Loucy (cell line): ENCODE measurements around the gene TAP1.
"Not testable (repeated sequence)": the region's sequence is repeated elsewhere in the genome, so short reads cannot be mapped to it uniquely, and the experiment has no call there.

Experiments used
- H2AFZ ChIP-seq: fragments of 200-600 bp; sonication (generic); 2 replicates; pipeline ENCODE4 v1.6.0; 2016; ENCODE audit warnings: antibody characterized with exemption, mild to moderate bottlenecking, low read length, moderate library complexity
- H3F3A ChIP-seq: fragments of 200-600 bp; 2 replicates; pipeline ENCODE4 v1.6.0; 2016; ENCODE audit warnings: antibody characterized with exemption, low read depth, mild to moderate bottlenecking
- H3K27me3 ChIP-seq: fragments of 200-600 bp; sonication (generic); 2 replicates; pipeline ENCODE4 v1.6.1; 2014; ENCODE audit warnings: low read length, mild to moderate bottlenecking; ENCODE audit not compliant: insufficient read depth, poor library complexity, severe bottlenecking
- H3K36me3 ChIP-seq: fragments of 200-600 bp; sonication (generic); 2 replicates; pipeline ENCODE4 v1.6.1; 2016; ENCODE audit warnings: low read length; ENCODE audit not compliant: insufficient read depth
- H3K4me1 ChIP-seq: fragments of 200-600 bp; sonication (generic); 2 replicates; pipeline ENCODE4 v1.5.1; 2014; ENCODE audit warnings: low read length, mild to moderate bottlenecking; ENCODE audit not compliant: insufficient read depth, poor library complexity, severe bottlenecking
- H3K4me2 ChIP-seq: fragments of 200-600 bp; sonication (generic); 2 replicates; pipeline ENCODE4 v1.6.0; 2014; ENCODE audit warnings: antibody characterized with exemption, low read length, low read depth, mild to moderate bottlenecking; ENCODE audit not compliant: poor library complexity, severe bottlenecking
- H3K4me3 ChIP-seq: fragments of 200-600 bp; sonication (generic); 2 replicates; pipeline ENCODE4 v1.5.1; 2014; ENCODE audit warnings: low read length, mild to moderate bottlenecking, mixed read lengths; ENCODE audit not compliant: poor library complexity, severe bottlenecking
- H3K79me2 ChIP-seq: fragments of 200-600 bp; sonication (generic); 2 replicates; pipeline ENCODE4 v1.6.1; 2014; ENCODE audit warnings: low read length; ENCODE audit not compliant: insufficient read depth
- H3K9ac ChIP-seq: fragments of 200-600 bp; sonication (generic); 2 replicates; pipeline ENCODE4 v1.6.0; 2014; ENCODE audit warnings: mild to moderate bottlenecking, low read depth, low read length, moderate library complexity; ENCODE audit not compliant: poor library complexity, severe bottlenecking
- H3K9me2 ChIP-seq: fragments of 200-600 bp; sonication (generic); replicated peaks from 2 replicates; pipeline ENCODE4 v1.6.1; 2016; ENCODE audit warnings: low read depth, low read length, mixed read lengths
- H3K9me3 ChIP-seq: fragments of 200-600 bp; sonication (generic); 2 replicates; pipeline ENCODE4 v1.6.1; 2014; ENCODE audit warnings: mild to moderate bottlenecking, antibody characterized with exemption, low read length, low read depth; ENCODE audit not compliant: insufficient read depth
- H4K20me1 ChIP-seq: fragments of 200-600 bp; sonication (generic); 2 replicates; pipeline ENCODE4 v1.6.0; 2014; ENCODE audit warnings: antibody characterized with exemption, low read length, mild to moderate bottlenecking; ENCODE audit not compliant: insufficient read depth, poor library complexity, severe bottlenecking
- EZH2phosphoT487 ChIP-seq: fragments of 200-600 bp; IDR thresholded peaks from 2 replicates; pipeline ENCODE4 v1.6.1; 2018; ENCODE audit warnings: antibody characterized with exemption, mild to moderate bottlenecking, moderate library complexity, borderline replicate concordance
- TF ChIP-seq, protein P1 (sequence below): fragments of 200-600 bp; sonication (generic); conservative IDR thresholded peaks from 2 replicates; pipeline ENCODE4 v1.5.1; 2014; ENCODE audit warnings: mild to moderate bottlenecking, antibody characterized with exemption, low read length

Gene TAP1

DNA sequence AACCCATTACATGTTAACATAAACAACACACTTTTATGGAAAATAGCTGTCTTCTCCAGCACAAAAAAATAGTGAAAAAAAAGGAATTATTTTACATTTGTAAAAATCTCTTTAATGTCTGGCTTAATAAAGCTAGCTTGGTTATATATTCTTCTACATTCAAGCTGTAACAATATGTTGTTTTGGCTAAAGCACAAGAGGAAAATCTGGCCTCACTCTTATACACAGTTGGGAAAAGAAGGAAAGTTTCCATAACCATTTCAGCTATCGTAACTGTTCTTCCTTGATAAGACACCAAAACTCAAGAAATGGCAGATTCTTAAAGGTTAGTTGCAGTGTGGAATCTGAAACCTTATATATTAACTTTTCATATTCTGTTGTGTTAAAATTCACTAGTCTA lies 44.3 kb downstream of the TAP1 start:
- Histone ChIP-seq H3K9me2 (no peaks in the 10 kb centered on the region), H4K20me1 (no peaks in the 10 kb centered on the region), H3K9ac (no peak overlapping the region), H3K79me2 (no peaks in the 10 kb centered on the region), H3K4me3 (no peak overlapping the region), H3K4me2 (no peak overlapping the region), H3K4me1 (peaks cover 9% of the 10 kb centered on the region), H3F3A (no peaks in the 10 kb centered on the region), H2AFZ (no peak overlapping the region), H3K27me3 (peaks cover 8% of the 10 kb centered on the region), H3K36me3 (no peaks in the 10 kb centered on the region), H3K9me3 (no peaks in the 10 kb centered on the region)
- no peak for TF ChIP-seq EZH2phosphoT487
- TF ChIP-seq, protein P1, sequence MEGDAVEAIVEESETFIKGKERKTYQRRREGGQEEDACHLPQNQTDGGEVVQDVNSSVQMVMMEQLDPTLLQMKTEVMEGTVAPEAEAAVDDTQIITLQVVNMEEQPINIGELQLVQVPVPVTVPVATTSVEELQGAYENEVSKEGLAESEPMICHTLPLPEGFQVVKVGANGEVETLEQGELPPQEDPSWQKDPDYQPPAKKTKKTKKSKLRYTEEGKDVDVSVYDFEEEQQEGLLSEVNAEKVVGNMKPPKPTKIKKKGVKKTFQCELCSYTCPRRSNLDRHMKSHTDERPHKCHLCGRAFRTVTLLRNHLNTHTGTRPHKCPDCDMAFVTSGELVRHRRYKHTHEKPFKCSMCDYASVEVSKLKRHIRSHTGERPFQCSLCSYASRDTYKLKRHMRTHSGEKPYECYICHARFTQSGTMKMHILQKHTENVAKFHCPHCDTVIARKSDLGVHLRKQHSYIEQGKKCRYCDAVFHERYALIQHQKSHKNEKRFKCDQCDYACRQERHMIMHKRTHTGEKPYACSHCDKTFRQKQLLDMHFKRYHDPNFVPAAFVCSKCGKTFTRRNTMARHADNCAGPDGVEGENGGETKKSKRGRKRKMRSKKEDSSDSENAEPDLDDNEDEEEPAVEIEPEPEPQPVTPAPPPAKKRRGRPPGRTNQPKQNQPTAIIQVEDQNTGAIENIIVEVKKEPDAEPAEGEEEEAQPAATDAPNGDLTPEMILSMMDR = no peak

DNA sequence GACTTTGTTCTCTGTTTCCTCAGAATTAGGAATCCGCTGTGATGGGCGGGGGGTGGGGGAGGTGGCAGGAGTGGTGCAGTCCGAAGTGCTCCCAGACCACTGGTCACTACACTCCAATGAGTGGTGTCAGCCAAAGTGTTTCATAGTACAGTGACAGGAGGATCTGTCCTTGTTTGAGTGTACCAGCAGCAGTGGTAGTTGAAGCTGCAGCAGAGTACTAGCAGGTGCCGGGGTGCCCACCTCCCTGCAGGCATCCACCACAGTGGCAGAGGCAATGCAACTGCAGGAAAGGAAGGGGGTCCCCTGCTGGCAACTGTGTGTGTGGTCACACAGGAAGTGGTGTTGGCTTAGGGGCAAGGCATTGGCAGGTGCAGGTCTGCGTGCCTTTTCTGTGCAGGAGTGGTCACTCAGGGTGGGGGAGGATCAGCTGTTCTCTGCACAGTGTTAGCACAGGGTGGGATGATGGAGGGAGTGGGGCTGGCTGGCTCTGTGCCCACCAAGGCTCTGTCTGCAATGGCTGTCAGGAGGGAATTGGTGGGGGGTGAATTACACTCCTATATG lies 46.4 kb downstream of the TAP1 start:
- H3K36me3 ChIP-seq = no peaks in the 10 kb centered on the region
- H3K4me2 ChIP-seq = peak overlapping the region; percentile 17
- no peak for TF ChIP-seq EZH2phosphoT487
- TF ChIP-seq, protein P1 = peak; percentile 54

DNA sequence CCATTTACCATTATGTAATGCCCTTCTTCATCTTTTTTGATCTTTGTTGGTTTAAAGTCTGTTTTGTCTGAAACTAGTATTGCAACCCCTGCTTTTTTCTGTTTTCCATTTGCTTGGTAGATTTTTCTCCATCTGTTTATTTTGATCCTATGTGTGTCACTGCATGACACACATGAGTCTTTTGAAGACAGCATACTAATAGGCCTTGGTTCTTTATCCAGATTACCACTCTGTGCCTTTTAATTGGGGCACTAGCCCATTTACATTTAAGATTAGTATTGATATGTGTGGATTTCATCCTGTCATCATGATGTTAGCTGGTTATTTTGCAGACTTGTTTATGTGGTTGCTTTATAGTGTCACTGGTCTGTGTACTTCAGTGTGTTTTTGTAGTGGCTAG lies 48.1 kb downstream of the TAP1 start:
- H3K9me3 ChIP-seq, H3K9me2 ChIP-seq, H3K4me3 ChIP-seq, H2AFZ ChIP-seq, H4K20me1 ChIP-seq, H3F3A ChIP-seq, H3K9ac ChIP-seq, H3K4me2 ChIP-seq, H3K36me3 ChIP-seq, H3K79me2 ChIP-seq, H3K4me1 ChIP-seq: not testable (repeated sequence)
- H3K27me3 ChIP-seq = peaks cover 30% of the 10 kb centered on the region

More for the DNA sequence above, 46.4 kb downstream of the TAP1 start:
- Histone ChIP-seq H3K9ac (no peak overlapping the region), H3K9me3 (no peaks in the 10 kb centered on the region), H3K27me3 (peaks cover 20% of the 10 kb centered on the region), H3K4me3 (no peak overlapping the region), H3K79me2 (no peaks in the 10 kb centered on the region), H3K9me2 (no peaks in the 10 kb centered on the region), H3K4me1 (peaks cover 9% of the 10 kb centered on the region), H4K20me1 (no peaks in the 10 kb centered on the region), H3F3A (no peaks in the 10 kb centered on the region), H2AFZ (no peak overlapping the region)

DNA sequence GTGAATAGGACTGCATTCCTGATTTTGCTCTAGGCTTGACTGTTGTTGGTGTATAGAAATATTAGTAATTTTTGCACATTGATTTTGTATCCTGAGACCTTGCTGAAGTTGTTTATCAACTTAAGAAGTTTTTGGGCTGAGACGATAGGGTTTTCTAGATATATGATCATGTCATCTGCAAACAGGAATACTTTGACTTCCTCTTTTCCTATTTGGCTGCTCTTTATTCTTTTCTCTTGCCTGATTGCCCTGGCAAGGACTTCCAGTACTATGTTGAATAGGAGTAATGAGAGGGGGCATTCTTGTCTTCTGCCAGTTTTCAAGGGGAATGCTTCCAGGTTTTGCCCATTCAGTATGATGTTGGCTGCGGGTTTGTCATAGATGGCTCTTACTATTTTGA lies 50.1 kb downstream of the TAP1 start:
- Histone ChIP-seq H3K9me3 (no peaks in the 10 kb centered on the region), H2AFZ (no peak overlapping the region), H3K9me2 (no peaks in the 10 kb centered on the region), H3K4me1 (peaks cover 9% of the 10 kb centered on the region), H3K4me3 (no peak overlapping the region), H3K27me3 (peaks cover 30% of the 10 kb centered on the region), H4K20me1 (no peaks in the 10 kb centered on the region), H3K9ac (no peak overlapping the region), H3K36me3 (no peaks in the 10 kb centered on the region), H3K79me2 (no peaks in the 10 kb centered on the region), H3K4me2 (no peak overlapping the region), H3F3A (no peaks in the 10 kb centered on the region)
- TF ChIP-seq EZH2phosphoT487 = no peak
- TF ChIP-seq, protein P1 = no peak
